CD1c-positive myeloid dendritic cell (primary cell): ENCODE data around the gene PARPBP.
"Not testable (repeated sequence)": the region's sequence is repeated elsewhere in the genome, so short reads cannot be mapped to it uniquely, and the experiment has no call there.

Source experiments
- DNase-seq: peaks from one replicate; pipeline ENCODE4 v3.0.0-alpha.2; 2016; ENCODE audit errors: extremely low spot score

PARPBP gene

GRCh38 chr12:102147062-102147587 lies 27.1 kb downstream of the PARPBP start:
- DNase-seq = not testable (repeated sequence)

- DNase-seq = not testable (repeated sequence)
Observed at GRCh38 chr12:102155206-102155605, 35.2 kb downstream of the PARPBP start.

DNA sequence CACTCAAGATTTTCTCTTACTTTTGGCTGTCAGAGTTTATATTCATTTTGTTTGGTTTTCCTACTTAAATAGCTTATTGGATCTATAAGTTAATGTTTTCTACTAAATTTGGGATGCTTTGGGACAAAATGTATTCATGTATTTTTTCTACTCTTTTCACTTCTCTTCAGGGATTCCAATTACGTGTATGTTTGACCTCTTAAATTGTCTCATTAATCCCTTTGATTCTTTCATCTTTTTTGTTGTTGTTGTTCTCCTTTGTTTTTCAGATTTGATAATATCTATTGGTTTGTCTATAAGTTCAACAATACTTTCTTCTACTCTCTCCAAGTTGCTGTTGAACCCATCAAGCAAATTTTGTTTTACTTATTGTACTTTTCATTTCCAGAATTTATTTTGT lies 43.4 kb downstream of the PARPBP start:
- DNase-seq = no peak

- DNase-seq = peak; percentile 7
Observed at GRCh38 chr12:102167821-102168604, 48.0 kb downstream of the PARPBP start.

DNA sequence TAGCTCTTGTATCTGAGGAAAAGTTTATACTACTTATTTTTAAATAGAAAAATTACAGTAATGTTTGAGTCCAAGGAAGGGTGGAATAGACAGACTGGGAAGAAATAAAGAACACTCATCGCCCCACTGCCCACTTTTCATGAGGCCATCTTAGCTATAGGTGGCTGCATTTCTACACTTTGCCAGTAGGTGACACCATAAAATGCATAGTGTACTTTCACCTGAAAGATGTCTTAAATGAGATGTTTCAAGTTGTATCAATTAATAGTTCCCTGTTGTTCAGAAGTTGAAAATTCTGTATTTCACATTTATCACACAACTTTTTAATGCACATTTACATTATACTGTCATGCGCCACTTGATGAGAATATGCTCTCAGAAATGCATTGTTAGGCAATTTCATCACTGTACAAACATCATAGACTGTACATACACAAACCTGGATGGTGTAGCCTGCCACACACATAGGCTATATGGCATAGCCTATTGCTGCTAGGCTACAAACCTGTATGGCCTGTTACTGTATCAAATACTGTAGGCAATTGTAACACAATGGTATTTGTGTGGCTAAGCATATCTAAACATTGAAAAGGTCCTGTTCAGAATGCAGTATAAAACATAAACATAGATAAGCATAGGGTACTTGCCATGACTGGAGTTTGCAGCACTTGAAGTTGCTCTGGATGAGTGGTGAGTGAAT lies 50.1 kb downstream of the PARPBP start:
- peak; percentile 21 for DNase-seq

DNA sequence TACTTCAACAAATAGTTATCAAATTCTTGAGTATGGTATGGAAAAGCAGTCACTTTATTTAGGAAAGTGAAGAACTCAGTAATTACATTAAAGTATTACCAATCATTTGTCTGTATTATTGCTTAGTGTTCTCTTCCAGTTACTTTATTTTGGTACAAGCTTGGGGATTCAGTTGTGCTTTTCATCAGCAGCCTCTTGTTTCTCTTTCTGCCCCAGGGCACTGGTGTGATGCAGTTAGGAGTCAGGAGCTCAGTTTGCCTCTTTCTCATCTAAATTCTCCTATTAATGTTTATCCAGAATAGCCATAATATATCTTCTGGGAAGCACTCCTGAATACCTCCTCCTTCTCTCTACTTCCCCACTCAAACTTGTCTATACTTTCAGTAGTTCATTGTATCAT lies 52.0 kb downstream of the PARPBP start:
- no peak for DNase-seq

- DNase-seq = no peak
Observed at GRCh38 chr12:102172436-102172835, 52.5 kb downstream of the PARPBP start.

DNA sequence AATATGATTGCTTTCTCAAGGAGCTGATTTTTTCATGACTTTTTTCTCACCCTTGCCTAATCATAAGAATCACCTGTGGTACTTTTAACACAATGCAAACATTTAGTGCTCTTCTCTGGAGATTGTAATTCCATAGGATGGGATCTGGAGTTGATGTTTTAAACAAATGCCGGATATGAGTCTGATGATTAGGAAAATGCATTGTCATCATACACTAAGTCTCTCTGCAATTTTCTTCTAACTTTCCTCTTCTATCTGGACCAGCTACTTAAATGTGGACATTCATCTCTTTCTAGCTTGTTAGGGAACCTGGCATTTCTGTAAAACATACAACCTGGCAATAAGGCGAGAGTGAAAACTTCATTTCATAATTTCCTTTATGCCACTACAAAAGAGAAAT lies 54.1 kb downstream of the PARPBP start:
- DNase-seq = no peak

- no peak for DNase-seq
Observed at GRCh38 chr12:102174761-102175160, 54.8 kb downstream of the PARPBP start.

- peak; percentile 17 for DNase-seq
Observed at GRCh38 chr12:102182635-102183034, 62.7 kb downstream of the PARPBP start.

DNA sequence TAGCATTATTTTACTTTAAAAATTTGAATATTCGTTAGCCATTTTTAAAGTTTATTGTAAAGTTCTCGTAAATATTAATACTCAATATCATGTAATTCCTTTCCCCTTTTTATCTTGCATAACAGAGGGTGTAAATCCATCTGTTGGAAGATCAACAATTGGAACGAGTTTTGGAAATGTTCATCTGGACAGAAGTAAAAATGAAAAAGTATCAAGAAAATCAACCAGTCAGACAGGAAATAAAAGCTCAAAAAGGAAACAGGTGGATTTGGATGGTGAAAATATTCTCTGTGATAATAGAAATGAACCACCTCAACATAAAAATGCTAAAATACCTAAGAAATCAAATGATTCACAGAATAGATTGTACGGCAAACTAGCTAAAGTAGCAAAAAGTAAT lies 75.8 kb downstream of the PARPBP start:
- DNase-seq = no peak

- no peak for DNase-seq
Observed at GRCh38 chr12:102197789-102198188, 77.8 kb downstream of the PARPBP start, which contains the start of gene PMCH. PMCH (minus strand) TSS chr12:102197833; CDS start chr12:102197770, 63 bp downstream.

DNA sequence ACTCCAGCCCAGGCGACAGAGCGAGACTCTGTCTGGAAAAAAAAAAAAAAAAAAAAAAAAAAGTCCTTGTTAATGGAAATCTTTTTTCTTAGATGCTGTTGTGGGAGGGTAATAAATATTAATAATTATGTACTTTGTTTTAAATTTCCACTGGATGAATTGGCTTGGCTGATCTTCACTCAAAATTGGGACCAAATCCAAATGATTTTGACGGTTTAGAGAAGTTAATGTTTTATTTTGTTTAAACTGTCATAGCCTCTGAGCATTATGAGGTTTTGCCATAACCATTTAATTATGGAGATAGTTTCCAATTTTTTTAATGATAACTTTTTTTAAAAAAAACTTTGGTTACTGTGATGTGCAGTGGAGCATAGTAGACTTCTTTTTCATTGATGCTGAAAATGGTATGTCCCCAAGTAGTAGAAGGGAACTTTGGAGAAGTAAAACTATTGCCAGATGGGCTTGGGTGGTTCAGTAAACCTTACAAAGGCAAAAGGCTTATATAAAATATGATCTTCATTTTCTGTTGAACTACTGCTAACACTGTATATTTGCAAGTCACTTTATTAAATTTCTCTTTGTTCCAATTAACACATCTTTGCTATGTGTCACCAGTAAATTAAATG lies 81.6 kb downstream of the PARPBP start:
- DNase-seq = no peak

DNA sequence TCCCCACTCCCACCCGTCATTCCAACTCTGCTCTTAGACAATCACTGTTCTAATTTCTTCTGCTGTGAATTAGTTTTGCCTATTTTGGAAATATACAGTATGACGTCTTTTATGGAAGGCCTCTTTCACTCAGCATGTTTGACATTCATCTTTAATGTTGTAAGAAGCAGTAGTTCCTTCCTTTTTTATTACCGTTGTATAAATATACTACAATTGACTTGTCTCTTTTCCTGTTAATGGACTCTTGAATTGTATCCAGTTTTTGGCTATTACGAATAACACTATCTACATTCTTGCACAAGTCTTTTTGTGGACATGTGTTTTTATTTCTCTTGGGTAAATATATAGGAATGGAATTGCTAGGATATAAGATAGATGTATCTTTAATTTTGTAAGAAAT lies 82.6 kb downstream of the PARPBP start:
- no peak for DNase-seq

DNA sequence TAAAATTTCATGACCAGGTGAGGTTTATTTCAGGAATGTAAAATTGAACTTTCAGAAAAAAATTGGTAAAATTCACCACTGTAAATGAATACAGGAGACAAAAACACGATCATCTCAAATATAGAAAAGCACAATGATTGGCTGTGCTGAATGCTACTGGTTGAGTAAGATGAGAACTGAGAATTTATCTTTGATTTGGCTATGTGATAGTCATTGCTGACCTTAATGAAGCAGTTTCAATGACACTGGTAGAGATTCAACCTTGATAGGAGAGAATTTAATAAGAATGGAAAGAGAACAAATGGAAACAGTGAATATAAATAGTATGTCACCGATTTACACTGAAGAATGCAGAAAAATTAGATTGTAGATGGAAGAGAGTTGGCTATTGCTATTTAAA lies 84.0 kb downstream of the PARPBP start:
- no peak for DNase-seq

- DNase-seq = no peak
Observed at GRCh38 chr12:102215992-102216691, 96.2 kb downstream of the PARPBP start.

- DNase-seq = no peak
Observed at GRCh38 chr12:102220736-102221135, 100.8 kb downstream of the PARPBP start.

DNA sequence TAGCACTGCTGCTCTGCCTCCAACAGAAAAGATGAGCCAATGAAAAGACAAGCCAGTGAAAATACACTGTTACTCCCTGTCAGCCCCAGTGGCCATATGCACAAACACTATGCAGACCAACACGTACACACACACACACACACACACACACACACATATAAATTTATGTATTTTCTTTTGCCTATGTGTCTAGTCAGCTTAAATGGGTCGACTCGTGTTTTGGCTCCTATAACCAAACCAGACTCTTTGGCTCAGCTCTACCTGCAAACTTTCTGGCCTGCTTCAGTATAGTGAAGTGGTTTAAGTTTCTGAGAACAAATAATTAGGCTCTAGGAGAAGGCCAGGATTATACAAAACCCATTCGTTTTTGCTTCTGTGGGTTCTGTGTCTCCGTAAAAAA lies 108.0 kb downstream of the PARPBP start:
- no peak for DNase-seq

GRCh38 chr12:102232036-102232435 lies 112.1 kb downstream of the PARPBP start:
- no peak for DNase-seq

DNA sequence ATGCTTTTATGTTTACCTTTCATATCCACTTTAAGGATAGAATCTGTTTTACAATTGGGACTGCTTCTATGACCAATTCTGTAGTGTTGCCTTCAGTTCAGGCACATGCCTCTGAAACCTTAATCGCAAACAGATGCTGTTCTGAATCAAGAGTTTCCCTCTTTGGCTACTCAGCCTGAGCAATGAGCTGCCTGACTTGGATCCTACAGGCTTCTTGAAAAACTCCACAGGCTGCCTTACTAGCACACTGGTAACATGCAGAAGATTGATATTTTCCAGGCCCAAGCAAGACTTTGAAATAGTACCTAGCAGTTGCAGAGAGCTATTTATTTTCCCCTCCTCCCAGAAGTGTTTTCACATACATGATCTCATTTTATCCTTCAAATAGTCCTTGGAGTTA lies 112.5 kb downstream of the PARPBP start:
- DNase-seq = no peak

DNA sequence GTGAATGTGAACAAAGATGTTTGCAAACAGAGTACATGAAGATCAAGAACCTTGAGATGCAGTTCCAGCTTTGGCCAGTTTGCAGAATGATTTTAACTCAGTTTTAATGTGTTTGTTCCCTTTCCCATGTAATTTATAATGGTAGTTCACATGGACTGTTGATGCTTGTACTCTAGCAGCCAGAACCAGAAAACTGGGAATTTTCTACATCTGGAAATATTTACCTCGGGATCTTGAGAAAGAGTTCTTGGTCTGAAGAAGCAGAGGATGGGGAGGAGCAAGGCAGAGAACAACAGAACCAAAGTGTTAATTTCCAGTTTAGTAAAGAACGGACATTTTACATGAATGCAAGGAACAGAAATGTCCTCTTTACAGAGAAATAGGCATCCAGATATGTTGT lies 114.6 kb downstream of the PARPBP start:
- DNase-seq = no peak

DNA sequence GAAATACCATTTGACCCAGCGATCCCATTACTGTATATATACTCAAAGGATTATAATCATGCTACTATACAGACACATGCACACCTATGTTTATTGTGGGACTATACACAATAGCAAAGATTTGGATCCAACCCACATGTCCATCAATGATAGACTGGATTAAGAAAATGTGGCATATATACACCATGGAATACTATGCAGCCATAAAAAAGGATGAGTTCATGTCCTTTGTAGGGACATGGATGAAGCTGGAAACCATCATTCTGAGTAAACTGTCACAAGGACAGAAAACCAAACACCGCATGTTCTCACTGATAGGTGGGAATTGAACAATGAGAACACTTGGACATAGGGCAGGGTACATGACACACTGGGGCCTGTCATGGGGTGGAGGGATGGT lies 120.9 kb downstream of the PARPBP start:
- DNase-seq = not testable (repeated sequence)
